Endometrial microvascular endothelial cells (primary cell): ENCODE results near the gene FOXN4. TPM values are rescaled to one million over a fixed set of nuclear protein-coding genes. Genes with fewer than 3 reads are reported as not detected.

Experiments used
- in situ Hi-C: cut with HindIII; loops from 2 replicates; pipeline ENCODE4 v1.10.0; 2017; ENCODE audit warnings: low sequenced_read_pairs, low pct_unique_long_range_greater_than_20kb; ENCODE audit errors: inconsistent ontology term
- total RNA-seq: library from RNA; depleted of rRNA; stranded (reverse); fragments of >200 nt; gene quantifications from one replicate; pipeline ENCODE4 v1.2.3, GENCODE V29; 2015; ENCODE audit errors: inconsistent ontology term

The FOXN4 gene
- total RNA-seq, 1 donor from 2014 or later: not detected

GRCh38 chr12:109266106-109266879 lies 42.8 kb downstream of the FOXN4 start:
- in situ Hi-C loops: no loop called here

GRCh38 chr12:109264943-109265650 lies 44.0 kb downstream of the FOXN4 start:
- in situ Hi-C loops: no loop called here

GRCh38 chr12:109264095-109264942 lies 44.8 kb downstream of the FOXN4 start:
- in situ Hi-C loops: no loop called here

- in situ Hi-C loops: no loop called here
These were observed 45.6 kb downstream of the FOXN4 start for GRCh38 chr12:109263439-109263838.

GRCh38 chr12:109261939-109262338 lies 47.1 kb downstream of the FOXN4 start:
- in situ Hi-C loops: no loop called here

GRCh38 chr12:109261087-109261486 lies 48.0 kb downstream of the FOXN4 start:
- in situ Hi-C loops: no loop called here

- in situ Hi-C loops: no loop called here
These were observed 49.6 kb downstream of the FOXN4 start for GRCh38 chr12:109259545-109259895.

GRCh38 chr12:109258607-109259544 lies 50.2 kb downstream of the FOXN4 start:
- in situ Hi-C loops: no loop called here

- in situ Hi-C loops: no loop called here
These were observed 50.9 kb downstream of the FOXN4 start for GRCh38 chr12:109258201-109258600.

GRCh38 chr12:109256011-109256410 lies 53.1 kb downstream of the FOXN4 start:
- in situ Hi-C loops: no loop called here

GRCh38 chr12:109255377-109255776 lies 53.7 kb downstream of the FOXN4 start:
- in situ Hi-C loops: no loop called here

- in situ Hi-C loops: no loop called here
These were observed 55.1 kb downstream of the FOXN4 start for GRCh38 chr12:109253913-109254544.

GRCh38 chr12:109252799-109253198 lies 56.3 kb downstream of the FOXN4 start:
- in situ Hi-C loops: no loop called here

- in situ Hi-C loops: no loop called here
These were observed 58.6 kb downstream of the FOXN4 start for GRCh38 chr12:109250523-109250922.

GRCh38 chr12:109247831-109248654 lies 61.0 kb downstream of the FOXN4 start:
- in situ Hi-C loops: no loop called here

GRCh38 chr12:109246221-109246620 lies 62.9 kb downstream of the FOXN4 start:
- in situ Hi-C loops: no loop called here

- in situ Hi-C loops: no loop called here
These were observed 65.0 kb downstream of the FOXN4 start for GRCh38 chr12:109244073-109244472.
